Measurements from ENCODE around the gene TRMO. TPM values are rescaled to one million over a fixed set of nuclear protein-coding genes. Genes with fewer than 3 reads are reported as not detected.

Gene TRMO
- total and polyA plus RNA-seq, 2 of the 8 experiments (the other 6 are each of a cell fraction or from before 2014, with no cell fraction given): 4.6 to 5.6 TPM

- Histone ChIP-seq H3K4ac (replicated peaks; ENCODE audit: insufficient read length, low read depth, low read length) (no peak overlapping the region), H3K4me1 (replicated peaks in 1 of 4; ENCODE audit: control insufficient read depth in 3 of 4, insufficient read depth in 4 of 4, low read length in 3 of 4) (no peaks in the 10 kb centered on the region), H2BK5ac (ENCODE audit: low read depth, low read length) (no peak overlapping the region), H3K14ac (ENCODE audit: insufficient read length) (no peak overlapping the region), H3K4me3 (ENCODE audit: extremely low read depth in 1 of 4, insufficient read depth in 2 of 4, low read depth in 3 of 4, low read length in 4 of 4) (no peak overlapping the region), H4K20me1 (replicated peaks in 1 of 2; ENCODE audit: control insufficient read depth in 1 of 2, insufficient read depth in 2 of 2, low read length in 2 of 2) (peaks cover 0 to 3% of the 10 kb centered on the region in 2 experiments), H3K79me2 (ENCODE audit: control insufficient read depth in 1 of 2, insufficient read depth in 2 of 2, low read length in 2 of 2) (no peaks in the 10 kb centered on the region), H4K8ac (ENCODE audit: extremely low read depth, insufficient read depth, low read length) (no peak overlapping the region), H3K9ac (replicated peaks in 1 of 4; ENCODE audit: extremely low read depth in 1 of 4, low read depth in 3 of 4, low read length in 3 of 4) (no peak overlapping the region), H3K23me2 (ENCODE audit: low read depth, low read length) (no peaks in the 10 kb centered on the region), H3K56ac (replicated peaks; ENCODE audit: insufficient read length, low read depth, low read length) (no peak overlapping the region), H3K23ac (ENCODE audit: insufficient read length) (no peak overlapping the region), H2AFZ (ENCODE audit: low read length) (no peak overlapping the region), H2BK12ac (ENCODE audit: low read depth, low read length) (no peak overlapping the region), H3K36me3 (ENCODE audit: control insufficient read depth in 2 of 4, insufficient read depth in 4 of 4, low read length in 3 of 4) (peaks cover 0 to 4% (median 1%) of the 10 kb centered on the region in 4 experiments; a peak in 3 of 8 replicates), H3K4me2 (ENCODE audit: insufficient read depth in 1 of 2, low read depth in 2 of 2, low read length in 2 of 2) (no peak overlapping the region), H4K91ac (replicated peaks; ENCODE audit: insufficient read length, low read length) (no peak overlapping the region), H3K18ac (ENCODE audit: extremely low read depth, low read length) (no peak overlapping the region), H4K5ac (ENCODE audit: insufficient read length, low read depth, low read length) (no peak overlapping the region), H2BK20ac (ENCODE audit: low read length) (no peak overlapping the region), H3K27ac (ENCODE audit: low read depth, low read length) (no peak overlapping the region), H3K9me3 (ENCODE audit: insufficient read depth in 2 of 2, low read depth in 1 of 2, low read length in 1 of 2) (no peaks in the 10 kb centered on the region), H3K27me3 (replicated peaks in 1 of 4; ENCODE audit: control insufficient read depth in 3 of 4, extremely low read depth in 1 of 4, insufficient read depth in 3 of 4, low read length in 3 of 4) (no peaks in the 10 kb centered on the region), H2AK5ac (ENCODE audit: low read depth, low read length) (no peak overlapping the region), H2BK15ac (ENCODE audit: low read length) (no peak overlapping the region), H3K79me1 (ENCODE audit: low read depth, low read length) (peaks cover 3% of the 10 kb centered on the region; the same call in 1 of the 2 replicates), H2BK120ac (replicated peaks; ENCODE audit: low read depth, low read length) (no peak overlapping the region)
- DNase-seq (ENCODE audit: low read depth in 1 of 2, low spot score in 2 of 2) (no peak), FAIRE-seq (no peak)
- ChIA-PET POLR2A (ENCODE audit: partially characterized antibody) (interaction anchor here (1.7 kb wide), 1 partner anchor 13 kb away, joined by 5 read pairs; the partner anchor contains the start of gene TRMO), CTCF (ENCODE audit: partially characterized antibody) (interaction anchor here (0.9 to 4.3 kb wide), 6 partner anchors 8 to 18 kb away, joined by 3 to 34 read pairs (median 5); no protein-coding TSS in a partner anchor)
- 94% methylated on average over 1 of the region's 1 CpG; no CpG with 5 or more reads in 1 of the 2 experiments for WGBS, 2 experiments (ENCODE audit: extremely low coverage in 1 of 2, insufficient coverage in 1 of 2, insufficient read length in 1 of 2, insufficient replicate concordance in 2 of 2, low coverage in 1 of 2, low lambda C conversion rate in 2 of 2, missing lambda C conversion rate in 1 of 2)
- TF ChIP-seq SIN3A (conservative IDR thresholded peaks at IDR 0.05 in 1 of 2, IDR thresholded peaks at IDR 0.05 in 1 of 2; ENCODE audit: low read depth in 1 of 2, low read length in 2 of 2) (no peak), SAP30 (IDR thresholded peaks at IDR 0.05; ENCODE audit: insufficient read depth, insufficient replicate concordance, low read length) (no peak), ATF2 (IDR thresholded peaks at IDR 0.05; ENCODE audit: low read length) (no peak), BCL11A (IDR thresholded peaks at IDR 0.05; ENCODE audit: low read depth in 2 of 2, low read length in 2 of 2) (no peak), ZNF274 (IDR thresholded peaks at IDR 0.05; ENCODE audit: borderline replicate concordance, extremely low read depth, low read length) (no peak), POLR2AphosphoS5 (IDR thresholded peaks at IDR 0.05; ENCODE audit: low read depth, low read length) (no peak)
These were observed 13.6 kb downstream of the TRMO start for GRCh38 chr9:97908705-97909104.

All from H1 (cell line).